Body of pancreas (tissue), 4 donors: Measurements from ENCODE around the gene EBF4.

Experiments
- POLR2A ChIP-seq, 3 donors: fragments of 450-650 bp; IDR thresholded peaks; one replicate each; pipeline ENCODE4 v1.6.1; 2016; ENCODE audit warnings: antibody characterized with exemption in 3 of 3, mild to moderate bottlenecking in 2 of 3
- TF ChIP-seq, protein P1 (sequence below), 7 experiments: fragments of 450-650 bp in 4 of 7; fragments of 200-600 bp in 3 of 7; sonication (generic) in 3 of 7; IDR thresholded peaks; one replicate each; pipeline ENCODE4 v1.5.1; 2016 to 2019; ENCODE audit warnings: antibody characterized with exemption in 7 of 7

DNA sequence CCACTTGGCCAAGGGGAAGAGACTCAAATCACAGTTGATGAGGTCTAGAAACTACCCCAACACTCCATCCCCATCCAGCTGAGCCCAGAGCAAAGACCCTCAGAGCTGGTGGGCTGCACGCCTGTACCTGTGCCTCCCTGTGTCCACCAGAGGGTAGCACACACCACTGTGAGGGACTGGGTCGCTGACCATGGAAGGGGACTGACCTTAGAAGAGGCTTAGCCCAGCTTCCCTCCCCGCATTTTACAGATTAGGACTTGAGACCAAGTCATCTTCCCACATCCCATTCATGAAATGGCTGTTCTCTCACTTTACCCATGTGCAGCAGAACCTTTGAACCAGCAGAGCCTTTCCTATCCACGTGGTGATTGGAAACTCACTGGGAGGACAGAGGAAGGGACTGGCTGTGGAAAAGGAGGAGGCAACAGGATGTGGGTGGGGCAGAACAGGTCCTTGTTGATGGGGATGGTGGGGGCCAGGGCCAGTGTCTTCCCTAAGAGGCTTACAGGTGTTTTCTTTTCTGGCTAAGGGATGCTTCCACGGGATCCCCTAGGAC, 63.6 kb downstream of the EBF4 start:
- TF ChIP-seq, protein P1, sequence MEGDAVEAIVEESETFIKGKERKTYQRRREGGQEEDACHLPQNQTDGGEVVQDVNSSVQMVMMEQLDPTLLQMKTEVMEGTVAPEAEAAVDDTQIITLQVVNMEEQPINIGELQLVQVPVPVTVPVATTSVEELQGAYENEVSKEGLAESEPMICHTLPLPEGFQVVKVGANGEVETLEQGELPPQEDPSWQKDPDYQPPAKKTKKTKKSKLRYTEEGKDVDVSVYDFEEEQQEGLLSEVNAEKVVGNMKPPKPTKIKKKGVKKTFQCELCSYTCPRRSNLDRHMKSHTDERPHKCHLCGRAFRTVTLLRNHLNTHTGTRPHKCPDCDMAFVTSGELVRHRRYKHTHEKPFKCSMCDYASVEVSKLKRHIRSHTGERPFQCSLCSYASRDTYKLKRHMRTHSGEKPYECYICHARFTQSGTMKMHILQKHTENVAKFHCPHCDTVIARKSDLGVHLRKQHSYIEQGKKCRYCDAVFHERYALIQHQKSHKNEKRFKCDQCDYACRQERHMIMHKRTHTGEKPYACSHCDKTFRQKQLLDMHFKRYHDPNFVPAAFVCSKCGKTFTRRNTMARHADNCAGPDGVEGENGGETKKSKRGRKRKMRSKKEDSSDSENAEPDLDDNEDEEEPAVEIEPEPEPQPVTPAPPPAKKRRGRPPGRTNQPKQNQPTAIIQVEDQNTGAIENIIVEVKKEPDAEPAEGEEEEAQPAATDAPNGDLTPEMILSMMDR (IDR thresholded peaks at IDR 0.05): peak; percentile 24 to 63 (median 48)
- no peak for TF ChIP-seq POLR2A (IDR thresholded peaks at IDR 0.05)
